ENCODE data around the gene TAX1BP1.

Gene TAX1BP1

GRCh38 chr7:27777662-27778061 lies 37.7 kb downstream of the TAX1BP1 start:
- in situ Hi-C loops (cut with MboI; ENCODE audit: low sequenced_read_pairs): no loop called here

- in situ Hi-C loops (cut with MboI; ENCODE audit: low sequenced_read_pairs): no loop called here
Observed at GRCh38 chr7:27779873-27780272, 39.9 kb downstream of the TAX1BP1 start.

- in situ Hi-C loops (cut with MboI; ENCODE audit: low sequenced_read_pairs): no loop called here
Observed at GRCh38 chr7:27781188-27781587, 41.2 kb downstream of the TAX1BP1 start.

GRCh38 chr7:27782849-27783248 lies 42.9 kb downstream of the TAX1BP1 start:
- in situ Hi-C loops (cut with MboI; ENCODE audit: low sequenced_read_pairs): no loop called here

- in situ Hi-C loops (cut with MboI; ENCODE audit: low sequenced_read_pairs): no loop called here
Observed at GRCh38 chr7:27784399-27785053, 44.6 kb downstream of the TAX1BP1 start.

- in situ Hi-C loops (cut with MboI; ENCODE audit: low sequenced_read_pairs): no loop called here
Observed at GRCh38 chr7:27788437-27788836, 48.5 kb downstream of the TAX1BP1 start.

GRCh38 chr7:27793780-27794179 lies 53.8 kb downstream of the TAX1BP1 start:
- in situ Hi-C loops (cut with MboI; ENCODE audit: low sequenced_read_pairs): no loop called here

GRCh38 chr7:27795977-27796376 lies 56.0 kb downstream of the TAX1BP1 start:
- in situ Hi-C loops (cut with MboI; ENCODE audit: low sequenced_read_pairs): no loop called here

GRCh38 chr7:27799212-27799611 lies 59.2 kb downstream of the TAX1BP1 start:
- in situ Hi-C loops (cut with MboI; ENCODE audit: low sequenced_read_pairs): no loop called here

- in situ Hi-C loops (cut with MboI; ENCODE audit: low sequenced_read_pairs): no loop called here
Observed at GRCh38 chr7:27802999-27803398, 63.0 kb downstream of the TAX1BP1 start.

GRCh38 chr7:27804139-27804538 lies 64.2 kb downstream of the TAX1BP1 start:
- in situ Hi-C loops (cut with MboI; ENCODE audit: low sequenced_read_pairs): no loop called here

GRCh38 chr7:27808626-27809025 lies 68.7 kb downstream of the TAX1BP1 start:
- in situ Hi-C loops (cut with MboI; ENCODE audit: low sequenced_read_pairs): no loop called here

- in situ Hi-C loops (cut with MboI; ENCODE audit: low sequenced_read_pairs): no loop called here
Observed at GRCh38 chr7:27810186-27810585, 70.2 kb downstream of the TAX1BP1 start.

- in situ Hi-C loops (cut with MboI; ENCODE audit: low sequenced_read_pairs): no loop called here
Observed at GRCh38 chr7:27812706-27813105, 72.7 kb downstream of the TAX1BP1 start.

GRCh38 chr7:27822245-27822644 lies 82.3 kb downstream of the TAX1BP1 start:
- in situ Hi-C loops (cut with MboI; ENCODE audit: low sequenced_read_pairs): no loop called here

- in situ Hi-C loops (cut with MboI; ENCODE audit: low sequenced_read_pairs): no loop called here
Observed at GRCh38 chr7:27825891-27826290, 85.9 kb downstream of the TAX1BP1 start.

GRCh38 chr7:27826357-27826756 lies 86.4 kb downstream of the TAX1BP1 start:
- in situ Hi-C loops (cut with MboI; ENCODE audit: low sequenced_read_pairs): no loop called here

- in situ Hi-C loops (cut with MboI; ENCODE audit: low sequenced_read_pairs): no loop called here
Observed at GRCh38 chr7:27834179-27834921, 94.4 kb downstream of the TAX1BP1 start.

GRCh38 chr7:27835376-27835775 lies 95.4 kb downstream of the TAX1BP1 start:
- in situ Hi-C loops (cut with MboI; ENCODE audit: low sequenced_read_pairs): no loop called here

GRCh38 chr7:27836536-27836935 lies 96.6 kb downstream of the TAX1BP1 start:
- in situ Hi-C loops (cut with MboI; ENCODE audit: low sequenced_read_pairs): no loop called here

GRCh38 chr7:27839099-27839498 lies 99.1 kb downstream of the TAX1BP1 start:
- in situ Hi-C loops (cut with MboI; ENCODE audit: low sequenced_read_pairs): no loop called here

- in situ Hi-C loops (cut with MboI; ENCODE audit: low sequenced_read_pairs): no loop called here
Observed at GRCh38 chr7:27840313-27840712, 100.4 kb downstream of the TAX1BP1 start.
